GM12864 (cell line): ENCODE measurements around the gene TGM1.
A peak's percentile ranks its signal among the peaks of the same experiment; 100 is the strongest.

Experiments
- DNase-seq: peaks from one replicate; pipeline ENCODE4 v3.0.0-alpha.2; 2011; ENCODE audit warnings: low read depth
- H3K4me3 ChIP-seq: 2 replicates; pipeline ENCODE4 v1.5.1; 2011; ENCODE audit warnings: mild to moderate bottlenecking, low read depth, low read length, control low read depth
- CTCF ChIP-seq: IDR thresholded peaks from 2 replicates; pipeline ENCODE4 v1.5.1; 2011; ENCODE audit warnings: low read depth, mild to moderate bottlenecking, moderate library complexity, low read length, control low read depth, inconsistent platforms; ENCODE audit errors: missing control alignments

Gene TGM1

GRCh38 chr14:24270537-24271133 lies 7.7 kb upstream of the TGM1 start:
- no peak for TF ChIP-seq CTCF
- no peak for DNase-seq
- peak overlapping the region; percentile 68 for H3K4me3 ChIP-seq

- H3K4me3 ChIP-seq = peak overlapping the region; percentile 68; the same call in 1 of the 2 replicates
- no peak for TF ChIP-seq CTCF
- no peak for DNase-seq
Measured at GRCh38 chr14:24269910-24270536, 7.0 kb upstream of the TGM1 start.

GRCh38 chr14:24269368-24269767 lies 6.4 kb upstream of the TGM1 start:
- DNase-seq = no peak
- TF ChIP-seq CTCF = no peak
- H3K4me3 ChIP-seq = no peak overlapping the region

- TF ChIP-seq CTCF = no peak
- DNase-seq = no peak
- no peak overlapping the region for H3K4me3 ChIP-seq
Measured at GRCh38 chr14:24268225-24268624, 5.2 kb upstream of the TGM1 start.

GRCh38 chr14:24267516-24267915 lies 4.5 kb upstream of the TGM1 start:
- TF ChIP-seq CTCF = no peak

GRCh38 chr14:24266344-24267244 lies 3.6 kb upstream of the TGM1 start:
- no peak overlapping the region for H3K4me3 ChIP-seq
- no peak for TF ChIP-seq CTCF
- DNase-seq = no peak

More at GRCh38 chr14:24267516-24267915, 4.5 kb upstream of the TGM1 start:
- no peak for DNase-seq
- H3K4me3 ChIP-seq = no peak overlapping the region
